HEK293 (cell line): ENCODE results near the gene COL7A1.

Source experiments
- CTCF ChIP-seq: fragments of 450-650 bp; formaldehyde crosslinking; IDR thresholded peaks from 2 replicates; pipeline ENCODE4 v1.5.1; 2016; ENCODE audit warnings: missing biosample characterization, missing genetic modification characterization
- HOXD13 ChIP-seq: sonication (generic); formaldehyde crosslinking; IDR thresholded peaks from 2 replicates; pipeline ENCODE4 v1.8.0; 2022; ENCODE audit warnings: missing genetic modification reagents, borderline replicate concordance
- KLF9 ChIP-seq: fragments of 450-650 bp; formaldehyde crosslinking; IDR thresholded peaks from 2 replicates; pipeline ENCODE4 v1.5.1; 2016; ENCODE audit warnings: missing biosample characterization, missing genetic modification characterization, low read depth
- OSR2 ChIP-seq: fragments of 450-650 bp; formaldehyde crosslinking; IDR thresholded peaks from 2 replicates; pipeline ENCODE4 v1.5.1; 2016; ENCODE audit warnings: missing biosample characterization, missing genetic modification characterization
- YY2 ChIP-seq: fragments of 450-650 bp; formaldehyde crosslinking; IDR thresholded peaks from 2 replicates; pipeline ENCODE4 v1.5.1; 2016; ENCODE audit warnings: missing biosample characterization, missing genetic modification characterization
- ZIC2 ChIP-seq: fragments of 450-650 bp; formaldehyde crosslinking; IDR thresholded peaks from 2 replicates; pipeline ENCODE4 v1.5.1; 2016; ENCODE audit warnings: missing biosample characterization, missing genetic modification characterization
- ZNF18 ChIP-seq: fragments of 450-650 bp; formaldehyde crosslinking; IDR thresholded peaks from 2 replicates; pipeline ENCODE4 v1.5.1; 2016; ENCODE audit warnings: missing biosample characterization, missing genetic modification characterization
- ZNF341 ChIP-seq: fragments of 450-650 bp; formaldehyde crosslinking; IDR thresholded peaks from 2 replicates; pipeline ENCODE4; 2016; ENCODE audit warnings: low read depth, missing biosample characterization, missing genetic modification characterization
- ZNF398 ChIP-seq: fragments of 450-650 bp; formaldehyde crosslinking; IDR thresholded peaks from 2 replicates; pipeline ENCODE4 v1.5.1; 2017; ENCODE audit warnings: missing biosample characterization, missing genetic modification characterization
- ZNF433 ChIP-seq: fragments of 450-650 bp; formaldehyde crosslinking; IDR thresholded peaks from 2 replicates; pipeline ENCODE4 v1.5.1; 2016; ENCODE audit warnings: missing biosample characterization, missing genetic modification characterization, low read depth
- ZNF529 ChIP-seq: fragments of 450-650 bp; formaldehyde crosslinking; IDR thresholded peaks from 2 replicates; pipeline ENCODE4 v1.5.1; 2017; ENCODE audit warnings: missing genetic modification characterization, missing biosample characterization; ENCODE audit not compliant: insufficient replicate concordance
- ZNF658 ChIP-seq: fragments of 450-650 bp; formaldehyde crosslinking; IDR thresholded peaks from 2 replicates; pipeline ENCODE4; 2016; ENCODE audit warnings: missing biosample characterization, missing genetic modification characterization
- ZNF843 ChIP-seq: fragments of 450-650 bp; formaldehyde crosslinking; IDR thresholded peaks from 2 replicates; pipeline ENCODE4 v1.5.1; 2016; ENCODE audit warnings: missing biosample characterization, missing genetic modification characterization
- TF ChIP-seq, protein P1 (sequence below): fragments of 450-650 bp; formaldehyde crosslinking; IDR thresholded peaks from 2 replicates; pipeline ENCODE4 v1.5.1; 2016; ENCODE audit warnings: missing biosample characterization, missing genetic modification characterization

DNA sequence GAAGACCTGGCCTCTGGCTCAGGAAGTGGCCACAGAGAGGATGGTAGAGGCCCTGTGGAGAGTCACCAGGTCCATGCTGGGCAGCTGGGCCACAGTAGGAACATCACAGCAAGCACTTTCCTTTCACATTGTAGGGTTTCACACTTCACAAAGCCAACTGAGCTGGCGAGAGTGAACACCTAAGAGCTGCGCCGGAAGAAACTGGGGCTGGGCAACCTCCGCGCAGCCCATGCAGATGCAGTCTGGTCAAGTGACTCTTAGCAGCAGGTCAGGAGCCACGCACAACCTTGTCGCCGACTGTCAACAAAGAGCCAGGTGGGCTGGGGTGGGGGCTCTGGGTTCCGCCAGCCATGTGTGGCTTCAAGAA, 75.9 kb downstream of the COL7A1 start:
- TF ChIP-seq CTCF (tag by site-specific recombination) (no peak), ZNF18 (no peak), ZNF433 (tag by site-specific recombination) (no peak), OSR2 (tag by site-specific recombination) (no peak), YY2 (no peak), KLF9 (tag by site-specific recombination) (no peak), HOXD13 (CRISPR knock-in tag) (no peak), ZNF843 (tag by site-specific recombination) (no peak), ZNF529 (no peak), ZNF398 (tag by site-specific recombination) (no peak), ZNF658 (tag by site-specific recombination) (no peak), ZIC2 (peak; percentile 23; the same call in 1 of the 2 replicates), ZNF341 (tag by site-specific recombination) (no peak)
- TF ChIP-seq, protein P1, sequence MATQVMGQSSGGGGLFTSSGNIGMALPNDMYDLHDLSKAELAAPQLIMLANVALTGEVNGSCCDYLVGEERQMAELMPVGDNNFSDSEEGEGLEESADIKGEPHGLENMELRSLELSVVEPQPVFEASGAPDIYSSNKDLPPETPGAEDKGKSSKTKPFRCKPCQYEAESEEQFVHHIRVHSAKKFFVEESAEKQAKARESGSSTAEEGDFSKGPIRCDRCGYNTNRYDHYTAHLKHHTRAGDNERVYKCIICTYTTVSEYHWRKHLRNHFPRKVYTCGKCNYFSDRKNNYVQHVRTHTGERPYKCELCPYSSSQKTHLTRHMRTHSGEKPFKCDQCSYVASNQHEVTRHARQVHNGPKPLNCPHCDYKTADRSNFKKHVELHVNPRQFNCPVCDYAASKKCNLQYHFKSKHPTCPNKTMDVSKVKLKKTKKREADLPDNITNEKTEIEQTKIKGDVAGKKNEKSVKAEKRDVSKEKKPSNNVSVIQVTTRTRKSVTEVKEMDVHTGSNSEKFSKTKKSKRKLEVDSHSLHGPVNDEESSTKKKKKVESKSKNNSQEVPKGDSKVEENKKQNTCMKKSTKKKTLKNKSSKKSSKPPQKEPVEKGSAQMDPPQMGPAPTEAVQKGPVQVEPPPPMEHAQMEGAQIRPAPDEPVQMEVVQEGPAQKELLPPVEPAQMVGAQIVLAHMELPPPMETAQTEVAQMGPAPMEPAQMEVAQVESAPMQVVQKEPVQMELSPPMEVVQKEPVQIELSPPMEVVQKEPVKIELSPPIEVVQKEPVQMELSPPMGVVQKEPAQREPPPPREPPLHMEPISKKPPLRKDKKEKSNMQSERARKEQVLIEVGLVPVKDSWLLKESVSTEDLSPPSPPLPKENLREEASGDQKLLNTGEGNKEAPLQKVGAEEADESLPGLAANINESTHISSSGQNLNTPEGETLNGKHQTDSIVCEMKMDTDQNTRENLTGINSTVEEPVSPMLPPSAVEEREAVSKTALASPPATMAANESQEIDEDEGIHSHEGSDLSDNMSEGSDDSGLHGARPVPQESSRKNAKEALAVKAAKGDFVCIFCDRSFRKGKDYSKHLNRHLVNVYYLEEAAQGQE (tag by site-specific recombination) = no peak
